ENCODE data around the gene PCNT.

- TF ChIP-seq CTCF (conservative IDR thresholded peaks at IDR 0.05 in 1 of 2, IDR thresholded peaks at IDR 0.05 in 1 of 2; ENCODE audit: extremely low read depth in 1 of 2, insufficient read depth in 1 of 2, low read depth in 1 of 2, low read length in 2 of 2) (no peak), EZH2 (IDR thresholded peaks at IDR 0.05; ENCODE audit: borderline replicate concordance, low read length) (no peak)
These were observed 43.0 kb downstream of the PCNT start for GRCh38 chr21:46366966-46367365.

Data from mammary epithelial cell (primary cell).